Caki2 (cell line): ENCODE results near the gene LDLRAD4. TPM values are rescaled to one million over a fixed set of nuclear protein-coding genes. Genes with fewer than 3 reads are reported as not detected.
"Not testable (repeated sequence)": the region's sequence is repeated elsewhere in the genome, so short reads cannot be mapped to it uniquely, and the experiment has no call there.

Experiments used
- DNase-seq: peaks from one replicate; pipeline ENCODE4 v3.0.0-alpha.2; 2015; ENCODE audit warnings: low read depth
- in situ Hi-C: cut with HindIII; loops from 2 replicates; pipeline ENCODE4 v1.10.0; 2016; ENCODE audit warnings: low sequenced_read_pairs, low pct_unique_long_range_greater_than_20kb, mixed read lengths
- total RNA-seq: library from RNA; depleted of rRNA; stranded (reverse); fragments of >200 nt; shearing (Covaris generic); gene quantifications from 2 replicates; pipeline ENCODE4 v1.2.3, GENCODE V29; 2014; ENCODE audit warnings: low replicate concordance

Gene LDLRAD4
- total RNA-seq, 1 experiment from 2014 or later: 0.44 TPM

- in situ Hi-C loops: no loop called here
- DNase-seq: no peak
Measured at GRCh38 chr18:13589943-13590342, 371.4 kb downstream of the LDLRAD4 start.

GRCh38 chr18:13592246-13592645 is 373.7 kb downstream of the LDLRAD4 start:
- no peak for DNase-seq
- in situ Hi-C loops: no loop called here

GRCh38 chr18:13594551-13594950 is 376.0 kb downstream of the LDLRAD4 start:
- in situ Hi-C loops: no loop called here
- no peak for DNase-seq

DNA sequence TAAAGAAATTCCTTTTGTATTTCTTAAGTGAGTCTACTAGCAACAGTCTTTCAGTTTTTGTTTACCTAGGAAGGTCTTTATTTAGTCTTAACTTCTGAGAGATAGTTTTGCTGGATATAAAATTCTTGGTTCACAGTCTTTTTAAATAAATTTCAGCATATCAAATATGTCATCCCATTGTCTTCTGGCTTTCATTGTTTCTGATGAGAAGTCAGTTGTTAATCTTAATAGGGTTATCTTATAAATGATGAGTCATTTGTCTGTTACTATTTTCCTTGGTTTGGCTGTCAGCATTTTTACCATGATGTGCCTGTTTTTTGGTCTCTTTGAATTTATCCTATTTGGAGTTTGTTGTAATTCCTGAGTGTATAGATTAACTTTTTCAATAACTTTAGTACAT is 378.5 kb downstream of the LDLRAD4 start:
- in situ Hi-C loops: no loop called here
- DNase-seq: no peak

GRCh38 chr18:13598591-13598990 is 380.0 kb downstream of the LDLRAD4 start:
- in situ Hi-C loops: no loop called here
- no peak for DNase-seq

GRCh38 chr18:13599031-13599430 is 380.5 kb downstream of the LDLRAD4 start:
- no peak for DNase-seq
- in situ Hi-C loops: no loop called here

DNA sequence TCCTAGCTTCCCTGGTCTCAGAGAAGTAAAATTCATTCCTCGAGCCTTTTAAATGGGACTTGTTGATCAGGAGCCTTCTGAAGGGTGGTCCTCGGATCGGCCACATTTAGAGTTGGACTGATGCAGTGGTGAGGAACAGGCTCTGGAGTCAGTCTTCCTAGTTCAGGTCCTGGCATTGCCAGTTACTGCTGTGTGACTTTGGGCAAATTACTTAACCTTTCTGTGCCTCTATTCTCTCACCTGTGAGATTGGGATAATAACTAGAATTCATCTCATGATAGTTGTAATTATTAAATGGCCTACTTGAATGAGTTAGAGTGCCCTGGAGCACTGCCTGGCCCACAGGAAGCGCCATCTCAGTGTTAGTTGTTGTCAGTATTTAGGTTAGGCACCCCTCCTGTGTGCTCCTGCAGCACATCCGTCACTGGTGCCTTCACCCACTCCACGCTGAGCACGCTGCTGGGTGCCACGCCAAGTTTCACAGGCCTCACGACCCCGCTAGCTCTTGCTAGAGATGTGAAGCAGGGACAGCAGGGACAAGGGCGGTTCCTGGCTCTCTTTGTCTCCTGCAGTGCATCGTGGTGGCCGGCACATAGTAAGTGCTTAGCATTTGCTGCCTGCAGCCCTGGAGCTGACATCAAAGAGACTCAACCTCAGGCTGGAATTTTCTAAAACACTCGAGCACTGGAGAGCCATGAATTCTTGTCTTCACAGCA is 384.9 kb downstream of the LDLRAD4 start:
- in situ Hi-C loops: no loop called here
- no peak for DNase-seq

DNA sequence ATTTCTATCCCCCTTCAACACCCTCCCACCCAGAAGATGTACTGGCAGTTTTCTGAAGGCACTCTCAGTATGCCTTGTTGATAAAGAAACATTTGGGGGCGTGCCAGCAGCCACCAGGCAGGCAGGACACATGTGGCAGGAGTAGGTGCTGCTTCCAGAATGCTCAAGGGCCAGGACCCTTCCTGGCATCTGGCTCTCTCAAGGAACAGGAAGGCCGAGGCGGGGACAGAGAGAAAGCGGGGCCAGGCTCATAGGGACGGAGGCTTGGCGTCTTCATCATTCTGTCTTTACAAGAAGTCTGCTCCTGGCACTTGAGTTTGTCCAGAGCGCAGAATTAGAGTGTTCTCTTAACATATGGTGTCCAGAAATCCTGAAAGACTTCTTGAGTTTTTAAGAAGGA is 386.2 kb downstream of the LDLRAD4 start:
- in situ Hi-C loops: no loop called here
- no peak for DNase-seq

GRCh38 chr18:13605477-13605876 is 386.9 kb downstream of the LDLRAD4 start:
- in situ Hi-C loops: no loop called here
- no peak for DNase-seq

DNA sequence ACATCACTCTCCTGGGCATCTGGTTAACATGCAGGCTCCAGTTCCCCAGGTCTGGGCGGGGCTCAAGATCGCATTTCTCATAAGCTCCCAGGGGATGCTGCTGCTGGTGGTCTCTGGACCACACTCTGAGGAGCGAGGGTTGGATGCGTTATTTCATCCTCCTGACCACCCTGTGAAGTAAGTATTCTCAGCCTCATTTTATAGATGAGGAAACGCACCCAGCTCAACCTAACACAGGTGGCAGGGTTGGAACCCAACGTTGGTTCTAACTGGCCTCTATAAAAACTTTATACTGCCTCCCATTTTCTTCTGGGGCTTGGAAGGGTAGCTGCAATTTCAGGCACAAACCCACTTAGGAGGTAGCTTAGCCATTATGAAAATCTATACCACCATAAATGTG is 387.3 kb downstream of the LDLRAD4 start:
- in situ Hi-C loops: no loop called here
- DNase-seq: no peak

- no peak for DNase-seq
- in situ Hi-C loops: no loop called here
Measured at GRCh38 chr18:13606604-13607254, 388.2 kb downstream of the LDLRAD4 start.

DNA sequence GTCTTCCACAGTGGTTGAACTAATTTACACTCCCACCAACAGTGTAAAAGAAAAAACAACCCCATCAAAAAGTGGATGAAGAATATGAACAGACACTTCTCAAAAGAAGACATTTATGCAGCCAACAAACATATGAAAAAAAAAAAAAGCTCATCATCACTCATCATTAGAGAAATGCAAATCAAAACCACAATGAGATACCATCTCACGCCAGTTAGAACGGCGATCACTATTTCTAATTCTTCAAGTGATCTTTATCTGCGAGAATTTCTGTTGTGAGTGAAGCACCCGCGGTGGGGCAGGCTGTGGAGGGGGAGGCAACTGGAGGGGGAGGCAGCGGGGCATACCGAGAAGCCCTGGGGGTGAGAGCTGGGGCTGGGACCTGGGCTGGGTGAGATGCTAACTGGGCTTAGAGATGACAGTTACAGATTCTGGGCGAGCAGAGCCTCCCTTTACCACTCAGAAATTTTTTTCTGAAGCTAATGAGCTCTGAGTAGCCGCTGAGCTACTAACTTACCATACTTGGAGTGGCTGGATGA is 389.5 kb downstream of the LDLRAD4 start:
- DNase-seq, in situ Hi-C loops: not testable (repeated sequence)

GRCh38 chr18:13608791-13609532 is 390.4 kb downstream of the LDLRAD4 start:
- in situ Hi-C loops: no loop called here
- no peak for DNase-seq

DNA sequence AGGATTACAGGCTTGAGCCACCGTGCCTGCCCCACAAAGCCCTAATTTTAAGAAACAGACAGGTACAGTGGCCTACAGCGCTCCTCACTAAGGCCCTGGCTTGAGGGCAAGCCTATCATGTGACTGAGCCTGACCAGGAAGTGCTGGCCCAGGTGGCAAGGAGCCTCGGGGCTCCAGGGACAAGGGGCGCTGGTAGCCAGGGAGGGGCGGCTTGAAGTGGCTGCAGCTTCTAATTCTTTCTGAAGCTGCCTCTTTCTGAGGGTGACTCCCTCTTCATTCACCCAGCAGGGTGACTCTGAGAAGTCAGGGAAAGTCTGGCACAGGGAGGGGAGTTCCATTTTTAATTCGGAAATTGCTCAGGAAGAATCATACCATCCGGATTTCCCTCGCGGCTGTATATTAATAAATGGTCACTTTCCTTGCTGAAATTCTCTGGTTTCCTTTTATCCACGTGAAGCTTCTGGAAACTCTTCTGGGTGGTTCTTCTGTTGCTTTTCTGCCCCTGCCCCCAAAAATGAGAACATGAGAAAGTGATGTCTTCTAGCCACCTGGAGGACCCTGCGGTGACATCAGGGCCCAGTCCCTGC is 392.1 kb downstream of the LDLRAD4 start:
- in situ Hi-C loops: no loop called here
- DNase-seq: no peak

- no peak for DNase-seq
Measured at GRCh38 chr18:13611142-13611600, 392.6 kb downstream of the LDLRAD4 start.

GRCh38 chr18:13611601-13612195 is 393.1 kb downstream of the LDLRAD4 start:
- DNase-seq: no peak

More at GRCh38 chr18:13611142-13611600, 392.6 kb downstream of the LDLRAD4 start:
- in situ Hi-C loops: no loop called here

DNA sequence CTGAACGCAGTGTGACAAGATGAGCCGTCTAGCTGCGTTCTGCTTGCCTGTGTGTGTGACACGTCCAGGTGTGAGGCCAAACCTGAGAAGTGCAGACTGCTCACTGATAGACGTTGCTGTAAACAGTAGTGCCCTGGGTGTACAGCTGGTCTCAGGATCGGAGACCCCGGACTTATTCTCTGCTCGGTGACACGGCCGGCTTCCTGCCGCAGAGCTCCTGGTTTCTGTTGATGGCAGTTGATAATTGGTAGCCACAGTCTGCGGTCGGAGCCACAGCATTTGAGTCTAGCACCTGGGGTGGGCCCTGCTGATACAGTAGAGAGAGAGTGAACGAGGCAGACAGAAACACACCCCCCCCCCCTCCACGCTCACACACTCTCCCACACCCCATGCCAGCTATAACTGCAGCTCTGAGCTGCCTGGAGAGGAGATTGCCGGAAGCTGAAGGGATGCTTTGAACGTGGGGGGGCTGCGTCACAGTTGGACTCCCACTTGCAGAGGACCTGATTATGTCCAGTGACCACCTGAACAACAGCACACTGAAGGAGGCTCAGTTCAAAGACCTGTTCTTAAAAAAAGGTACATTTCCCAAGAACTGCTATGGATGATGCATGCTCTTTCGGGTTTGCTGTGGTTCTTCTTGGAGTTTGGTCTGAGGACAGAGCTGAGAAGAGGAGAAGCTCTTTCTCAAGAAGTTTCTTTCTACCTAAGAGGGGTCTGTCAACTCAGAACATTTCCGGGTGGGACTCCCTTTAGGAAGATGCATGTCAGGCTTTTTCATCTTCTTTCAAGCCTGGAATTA is 393.8 kb downstream of the LDLRAD4 start:
- DNase-seq: no peak
- in situ Hi-C loops: no loop called here

More at GRCh38 chr18:13611601-13612195, 393.1 kb downstream of the LDLRAD4 start:
- in situ Hi-C loops: no loop called here
